Upper lobe of right lung (tissue), 1 donor: ENCODE data around the gene LCN6. TPM values are rescaled to one million over a fixed set of nuclear protein-coding genes. Genes with fewer than 3 reads are reported as not detected.

Experiments used
- ATAC-seq: fragments of 200-7000 bp; cut with Tn5 transposase; one replicate; pipeline ENCODE4 v1.9.1; 2020; ENCODE audit warnings: mild to moderate bottlenecking, moderate library complexity
- DNase-seq: peaks from one replicate; pipeline ENCODE4 v3.0.0-alpha.2; 2020
- H3K27ac ChIP-seq: fragments of 200-600 bp; one replicate; pipeline ENCODE4 v1.8.0; 2022
- H3K27me3 ChIP-seq: fragments of 200-600 bp; one replicate; pipeline ENCODE4 v1.8.0; 2022; ENCODE audit warnings: mild to moderate bottlenecking
- H3K36me3 ChIP-seq: fragments of 200-600 bp; one replicate; pipeline ENCODE4 v1.8.0; 2022
- H3K4me1 ChIP-seq: fragments of 200-600 bp; one replicate; pipeline ENCODE4 v1.8.0; 2022
- H3K4me3 ChIP-seq: fragments of 200-600 bp; one replicate; pipeline ENCODE4 v1.8.0; 2022; ENCODE audit warnings: mild to moderate bottlenecking
- H3K9me3 ChIP-seq: fragments of 200-600 bp; one replicate; pipeline ENCODE4 v1.8.0; 2022
- intact Hi-C: fragments of 100-400 bp; cut with DNase I; formaldehyde crosslinking; loops from one replicate; pipeline ENCODE4 v1.11.0; 2022
- total RNA-seq: library from RNA; stranded (reverse); fragmentation: NEBNext Ultra II Directional; extraction: Animal tissue kit (Norgen Biotek cat#: 25700); gene quantifications from one replicate; pipeline ENCODE4 v1.2.1, GENCODE V29; 2021
- TF ChIP-seq, protein P1 (sequence below): fragments of 200-600 bp; IDR thresholded peaks from one replicate; pipeline ENCODE4 v1.8.0; 2022; ENCODE audit warnings: antibody characterized with exemption
- donor health status: DM: no; HTN: yes; CAD: no; lungs with severe emphysema.

Gene LCN6
- total RNA-seq, 1 donor from 2014 or later: 21.5 TPM

GRCh38 chr9:136754626-136755301 is 6.4 kb upstream of the LCN6 start:
- no peak for DNase-seq

GRCh38 chr9:136754059-136754572 is 5.8 kb upstream of the LCN6 start:
- no peak for ATAC-seq
- H3K36me3 ChIP-seq: no peaks in the 10 kb centered on the region
- no peak overlapping the region for H3K4me3 ChIP-seq
- no peaks in the 10 kb centered on the region for H3K9me3 ChIP-seq
- no peak overlapping the region for H3K27ac ChIP-seq
- intact Hi-C loops: no loop called here
- H3K4me1 ChIP-seq: peaks cover 2% of the 10 kb centered on the region
- no peak for DNase-seq
- TF ChIP-seq, protein P1, sequence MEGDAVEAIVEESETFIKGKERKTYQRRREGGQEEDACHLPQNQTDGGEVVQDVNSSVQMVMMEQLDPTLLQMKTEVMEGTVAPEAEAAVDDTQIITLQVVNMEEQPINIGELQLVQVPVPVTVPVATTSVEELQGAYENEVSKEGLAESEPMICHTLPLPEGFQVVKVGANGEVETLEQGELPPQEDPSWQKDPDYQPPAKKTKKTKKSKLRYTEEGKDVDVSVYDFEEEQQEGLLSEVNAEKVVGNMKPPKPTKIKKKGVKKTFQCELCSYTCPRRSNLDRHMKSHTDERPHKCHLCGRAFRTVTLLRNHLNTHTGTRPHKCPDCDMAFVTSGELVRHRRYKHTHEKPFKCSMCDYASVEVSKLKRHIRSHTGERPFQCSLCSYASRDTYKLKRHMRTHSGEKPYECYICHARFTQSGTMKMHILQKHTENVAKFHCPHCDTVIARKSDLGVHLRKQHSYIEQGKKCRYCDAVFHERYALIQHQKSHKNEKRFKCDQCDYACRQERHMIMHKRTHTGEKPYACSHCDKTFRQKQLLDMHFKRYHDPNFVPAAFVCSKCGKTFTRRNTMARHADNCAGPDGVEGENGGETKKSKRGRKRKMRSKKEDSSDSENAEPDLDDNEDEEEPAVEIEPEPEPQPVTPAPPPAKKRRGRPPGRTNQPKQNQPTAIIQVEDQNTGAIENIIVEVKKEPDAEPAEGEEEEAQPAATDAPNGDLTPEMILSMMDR: no peak
- H3K27me3 ChIP-seq: no peaks in the 10 kb centered on the region

More at GRCh38 chr9:136754626-136755301, 6.4 kb upstream of the LCN6 start:
- Histone ChIP-seq H3K4me3 (no peak overlapping the region), H3K4me1 (no peaks in the 10 kb centered on the region), H3K27ac (no peak overlapping the region), H3K36me3 (no peaks in the 10 kb centered on the region), H3K27me3 (no peaks in the 10 kb centered on the region), H3K9me3 (no peaks in the 10 kb centered on the region)
- ATAC-seq: no peak
- intact Hi-C loops: no loop called here
- TF ChIP-seq, protein P1: no peak

DNA sequence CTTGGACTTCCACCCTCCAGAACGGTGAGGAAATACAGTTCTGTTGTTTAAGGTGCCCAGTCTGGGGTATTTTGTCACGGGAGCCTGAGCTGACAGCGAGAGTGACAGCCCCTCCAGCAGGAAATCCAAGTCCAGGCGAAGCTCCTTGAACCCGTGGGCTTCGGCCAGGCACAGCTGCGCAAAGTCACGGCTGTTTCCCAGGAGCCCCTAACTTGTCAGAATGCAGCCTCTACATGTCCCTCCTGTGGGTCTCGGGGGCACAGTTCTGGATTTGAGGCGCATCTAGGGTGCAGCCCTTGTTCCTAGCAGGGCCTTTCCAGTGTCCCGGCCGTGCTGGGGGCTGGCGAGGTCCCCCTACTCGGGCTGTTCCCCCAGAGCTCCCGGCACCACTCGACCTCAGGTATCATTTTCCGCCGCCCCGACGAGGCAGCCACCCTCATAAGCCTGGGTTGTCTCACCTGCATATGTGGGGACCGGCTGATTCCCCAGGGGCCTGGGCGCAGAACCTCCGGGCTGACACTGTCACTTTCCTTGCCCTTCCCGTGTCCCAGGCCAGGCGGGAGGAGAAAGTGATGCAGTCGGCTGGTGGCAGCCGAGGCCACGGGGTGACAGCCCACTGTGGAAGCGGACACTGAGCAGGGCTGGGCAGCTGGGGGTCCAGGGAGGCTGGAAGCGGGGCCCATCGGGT is 5.2 kb upstream of the LCN6 start:
- H3K27ac ChIP-seq: no peak overlapping the region
- no peaks in the 10 kb centered on the region for H3K9me3 ChIP-seq
- H3K4me3 ChIP-seq: no peak overlapping the region
- no peaks in the 10 kb centered on the region for H3K36me3 ChIP-seq
- no peak for ATAC-seq
- intact Hi-C loops: no loop called here
- DNase-seq: no peak
- no peaks in the 10 kb centered on the region for H3K27me3 ChIP-seq
- TF ChIP-seq, protein P1: no peak
- H3K4me1 ChIP-seq: peaks cover 7% of the 10 kb centered on the region

DNA sequence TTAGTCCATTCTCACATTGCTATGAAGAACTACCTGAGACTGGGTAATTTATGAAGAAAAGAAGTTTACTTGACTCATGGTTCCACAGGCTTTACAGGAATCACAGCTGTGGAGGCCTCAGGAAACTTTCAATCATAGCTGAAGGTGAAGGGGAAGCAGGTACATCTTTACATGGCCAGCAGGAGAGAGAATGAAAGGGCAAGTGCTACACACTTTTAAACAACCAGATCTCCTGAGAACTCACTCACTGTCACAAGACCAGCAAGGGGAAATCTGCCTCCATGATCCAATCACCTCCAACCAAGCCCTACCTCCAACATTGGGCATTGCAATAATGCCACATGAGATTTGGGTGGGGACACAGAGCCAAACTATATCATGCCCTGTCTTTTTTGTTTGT is 3.5 kb upstream of the LCN6 start:
- intact Hi-C loops: no loop called here
- Histone ChIP-seq H3K36me3 (no peaks in the 10 kb centered on the region), H3K9me3 (no peaks in the 10 kb centered on the region), H3K27me3 (no peaks in the 10 kb centered on the region), H3K4me3 (no peak overlapping the region), H3K4me1 (peaks cover 11% of the 10 kb centered on the region), H3K27ac (no peak overlapping the region)
- TF ChIP-seq, protein P1: no peak
- ATAC-seq: no peak
- no peak for DNase-seq

- no peak for ATAC-seq
- intact Hi-C loops: no loop called here
- TF ChIP-seq, protein P1: no peak
- H3K36me3 ChIP-seq: no peaks in the 10 kb centered on the region
- DNase-seq: no peak
- no peaks in the 10 kb centered on the region for H3K9me3 ChIP-seq
- no peak overlapping the region for H3K27ac ChIP-seq
- H3K4me3 ChIP-seq: no peak overlapping the region
- no peaks in the 10 kb centered on the region for H3K27me3 ChIP-seq
- H3K4me1 ChIP-seq: peaks cover 11% of the 10 kb centered on the region
Observed at GRCh38 chr9:136751244-136751643, 2.9 kb upstream of the LCN6 start.
